Measurements from ENCODE around the gene CELA2B. TPM values are rescaled to one million over a fixed set of nuclear protein-coding genes. Genes with fewer than 3 reads are reported as not detected.

CELA2B gene
- total and polyA plus RNA-seq, 9 of the 15 experiments (the other 6 are each of a cell fraction or from before 2014, with no cell fraction given) = 0.25 to 2.1 (median 0.38) TPM; not detected in 5

- ChIA-PET POLR2A (interaction anchor here (0.6 to 2.2 kb wide), 5 partner anchors 12 to 1697 kb away, joined by 3 to 12 read pairs (median 3); no protein-coding TSS in a partner anchor), CTCF (ENCODE audit: low intra/inter-chr PET ratio) (interaction anchor here (1.1 to 2.9 kb wide), 4 partner anchors 103 to 143 kb away, joined by 3 to 46 read pairs (median 9); no protein-coding TSS in a partner anchor)
- FAIRE-seq (no peak), ATAC-seq (no peak), DNase-seq (ENCODE audit: extremely low read depth in 1 of 4, low spot score in 3 of 4) (no peak)
- WGBS (ENCODE audit: insufficient coverage, low coverage, missing lambda C conversion rate) = 51% methylated on average over 4 of the region's 4 CpGs
- in situ Hi-C loops (cut with MboI) = loop anchor here (5.0 kb wide), 1 partner anchor 279 kb away; the partner anchor contains the start of gene TMEM51
- Histone ChIP-seq H3K9ac (ENCODE audit: insufficient read depth in 1 of 2, low read depth in 2 of 2, low read length in 2 of 2) (no peak overlapping the region), H3K27ac (ENCODE audit: extremely low read depth, low read depth, low read length) (no peak overlapping the region), H3K27me3 (ENCODE audit: control insufficient read depth in 2 of 2, insufficient read depth in 2 of 2, low read length in 2 of 2) (no peaks in the 10 kb centered on the region), H3K79me2 (ENCODE audit: control insufficient read depth, insufficient read depth, low read length) (no peaks in the 10 kb centered on the region), H3K4me1 (replicated peaks in 1 of 2; ENCODE audit: control insufficient read depth in 2 of 2, insufficient read depth in 2 of 2, low read length in 2 of 2) (peaks cover 7 to 36% of the 10 kb centered on the region in 2 experiments; a peak in 4 of 5 replicates), H4K20me1 (replicated peaks; ENCODE audit: control insufficient read depth, insufficient read depth, low read length) (peaks cover 8% of the 10 kb centered on the region; the same call in 1 of the 2 replicates), H3K4me3 (no peak overlapping the region), H2AFZ (ENCODE audit: low read depth, low read length) (no peak overlapping the region), H3K36me3 (ENCODE audit: control insufficient read depth, insufficient read depth, low read length) (peaks cover 28% of the 10 kb centered on the region; the same call in 2 of the 3 replicates), H3K9me1 (ENCODE audit: control insufficient read depth, insufficient read depth, low read length) (peaks cover 5% of the 10 kb centered on the region), H3K9me3 (replicated peaks; ENCODE audit: control insufficient read depth, insufficient read depth, low read depth, low read length) (no peaks in the 10 kb centered on the region), H3K4me2 (ENCODE audit: insufficient read depth, low read length) (no peak overlapping the region)
- intact Hi-C loops (cut with micrococcal nuclease) = loop anchor here (1.0 to 10.0 kb wide), 2 partner anchors 108 to 277 kb away; partner anchors contain the start of gene TMEM51
- TF ChIP-seq ZNF518B (CRISPR knock-in tag; IDR thresholded peaks at IDR 0.05) = no peak
- no peak for TF ChIP-seq SRSF7 (optimal IDR thresholded peaks at IDR 0.05; ENCODE audit: low read depth, low read length)
- no peak for TF ChIP-seq ZSCAN32 (CRISPR knock-in tag; IDR thresholded peaks at IDR 0.05)
- TF ChIP-seq NR2F6 (CRISPR knock-in tag; IDR thresholded peaks at IDR 0.05) = 0 out of 2 replicates have a peak, but pooled peaks have one; percentile 6
- no peak for TF ChIP-seq ZNF316 (IDR thresholded peaks at IDR 0.05)
- no peak for TF ChIP-seq CBFA2T3 (IDR thresholded peaks at IDR 0.05)
- no peak for TF ChIP-seq SMARCE1 (IDR thresholded peaks at IDR 0.05)
- peak in 1 of 2 experiments; percentile 0 for TF ChIP-seq E2F6 (IDR thresholded peaks at IDR 0.05; ENCODE audit: borderline replicate concordance in 1 of 2, extremely low read depth in 1 of 2, insufficient read depth in 1 of 2, insufficient read length in 1 of 2, low read depth in 1 of 2, low read length in 1 of 2, poor library complexity in 1 of 2, severe bottlenecking in 1 of 2)
- TF ChIP-seq FOXK2 (conservative IDR thresholded peaks at IDR 0.05 in 1 of 2, IDR thresholded peaks at IDR 0.05 in 1 of 2; ENCODE audit: low read depth in 2 of 2) = no peak
- no peak for TF ChIP-seq CLOCK (CRISPR knock-in tag; IDR thresholded peaks at IDR 0.05; ENCODE audit: borderline replicate concordance)
- TF ChIP-seq ETV5 (CRISPR knock-in tag; IDR thresholded peaks at IDR 0.05; ENCODE audit: low read depth) = no peak
- TF ChIP-seq ZBTB26 (CRISPR knock-in tag; IDR thresholded peaks at IDR 0.05) = 0 out of 2 replicates have a peak, but pooled peaks have one; percentile 5
- BruUV-seq (replicated peaks) = no TSS peak
These were observed 44.3 kb upstream of the CELA2B start for GRCh38 chr1:15431571-15431948.
